AG04449 (cell line): ENCODE results near the gene CRACR2B.

Experiments
- CTCF ChIA-PET: fragments of 350-600 bp; formaldehyde crosslinking; extraction: SDS; loops from one replicate; lab custom pipeline; 2021; ENCODE audit warnings: antibody characterized with exemption; lab: Yijun Ruan, JAX
- POLR2A ChIA-PET: fragments of 400-600, 350-600 bp; formaldehyde crosslinking; extraction: SDS; loops from one replicate; lab custom pipeline; 2020; ENCODE audit warnings: antibody characterized with exemption, inconsistent platforms; lab: Yijun Ruan, JAX
- DNase-seq: peaks from one replicate; pipeline ENCODE4 v3.0.0-alpha.2; 2010; ENCODE audit warnings: low read depth, low spot score
- H3K4me3 ChIP-seq: 2 replicates; pipeline ENCODE4 v1.5.1; 2011; ENCODE audit warnings: low read depth, mild to moderate bottlenecking, control low read depth, low read length
- CTCF ChIP-seq: IDR thresholded peaks from one replicate; pipeline ENCODE4 v1.5.1; 2011; ENCODE audit warnings: mild to moderate bottlenecking, moderate library complexity, low read length, control low read depth, inconsistent platforms; ENCODE audit not compliant: insufficient read depth; ENCODE audit errors: missing control alignments

Gene CRACR2B

GRCh38 chr11:850775-851763 is 23.4 kb downstream of the CRACR2B start:
- CTCF ChIA-PET: no interaction called here
- peak overlapping the region; percentile 48 for H3K4me3 ChIP-seq
- TF ChIP-seq CTCF: no peak
- POLR2A ChIA-PET: no interaction called here
- no peak for DNase-seq

GRCh38 chr11:852762-853161 is 25.0 kb downstream of the CRACR2B start:
- no peak for DNase-seq
- no peak overlapping the region for H3K4me3 ChIP-seq
- ChIA-PET CTCF (no interaction called here), POLR2A (no interaction called here)
- TF ChIP-seq CTCF: no peak

- ChIA-PET POLR2A (no interaction called here), CTCF (interaction anchor here (1.9 kb wide), 1 partner anchor 9 kb away, joined by 4 read pairs; no protein-coding TSS in a partner anchor)
- no peak for TF ChIP-seq CTCF
- DNase-seq: no peak
- H3K4me3 ChIP-seq: no peak overlapping the region
Measured at GRCh38 chr11:853682-854448, 26.1 kb downstream of the CRACR2B start.

- DNase-seq: no peak
- ChIA-PET CTCF (interaction anchor here (1.9 to 9.3 kb wide), 2 partner anchors 8 to 10 kb away, joined by 4 to 58 read pairs; no protein-coding TSS in a partner anchor), POLR2A (no interaction called here)
- H3K4me3 ChIP-seq: no peak overlapping the region
- TF ChIP-seq CTCF: no peak
Measured at GRCh38 chr11:854601-855329, 27.0 kb downstream of the CRACR2B start.

GRCh38 chr11:855330-855674 is 27.6 kb downstream of the CRACR2B start:
- POLR2A ChIA-PET: no interaction called here
- no peak for TF ChIP-seq CTCF
- no peak for DNase-seq
- CTCF ChIA-PET: interaction anchor here (1.9 to 9.3 kb wide), 2 partner anchors 8 to 11 kb away, joined by 4 to 58 read pairs; no protein-coding TSS in a partner anchor
- no peak overlapping the region for H3K4me3 ChIP-seq
